NCI-H2227 treated with DMSO at 0.1 percent for 48 hours (cell line): ENCODE results near the gene TMEM260.
"Not testable (repeated sequence)": the region's sequence is repeated elsewhere in the genome, so short reads cannot be mapped to it uniquely, and the experiment has no call there.

Experiments used
- DNase-seq: peaks from one replicate; lab custom pipeline; 2025; lab: John Stamatoyannopoulos, UW

The TMEM260 gene

GRCh38 chr14:56676042-56676441, 96.4 kb downstream of the TMEM260 start:
- no peak for DNase-seq

DNA sequence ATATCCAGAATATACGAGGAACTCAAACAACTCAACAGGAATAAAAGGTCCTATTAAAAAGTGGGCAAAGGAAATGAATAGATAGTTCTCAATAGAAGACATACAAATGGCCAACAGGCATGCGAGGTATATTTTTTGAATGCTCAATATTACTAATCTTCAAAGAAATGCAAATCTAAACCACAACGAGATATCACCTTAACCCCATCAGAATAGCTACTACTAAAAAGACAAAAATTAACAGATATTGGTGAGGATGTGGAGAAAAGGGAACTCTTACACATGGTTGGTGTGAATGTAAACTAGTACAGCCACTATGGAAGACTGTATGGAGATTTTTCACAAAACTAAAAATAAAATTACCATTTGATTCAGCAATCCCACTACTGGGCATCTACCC, 99.2 kb downstream of the TMEM260 start:
- no peak for DNase-seq

- no peak for DNase-seq
Measured at GRCh38 chr14:56686416-56686815, 106.8 kb downstream of the TMEM260 start.

DNA sequence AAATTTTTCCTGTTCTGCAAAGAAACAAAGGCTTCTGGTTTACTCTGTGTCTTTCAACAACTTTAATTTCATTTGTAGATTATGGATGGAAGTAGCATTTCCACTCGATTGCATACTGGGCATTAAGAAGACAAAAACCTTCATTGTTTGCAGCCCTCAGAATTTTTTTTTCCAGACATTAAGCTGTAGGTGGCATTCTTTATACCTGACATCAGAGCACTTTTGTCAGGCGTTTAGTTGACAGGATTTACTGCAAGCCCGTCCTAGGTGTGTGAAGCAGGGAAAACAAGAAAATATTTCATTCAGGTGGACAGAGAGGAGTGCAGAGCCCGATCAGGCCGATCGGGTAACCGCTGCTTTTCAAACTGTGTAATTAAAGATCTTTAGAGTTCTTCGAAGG, 107.5 kb downstream of the TMEM260 start:
- no peak for DNase-seq

DNA sequence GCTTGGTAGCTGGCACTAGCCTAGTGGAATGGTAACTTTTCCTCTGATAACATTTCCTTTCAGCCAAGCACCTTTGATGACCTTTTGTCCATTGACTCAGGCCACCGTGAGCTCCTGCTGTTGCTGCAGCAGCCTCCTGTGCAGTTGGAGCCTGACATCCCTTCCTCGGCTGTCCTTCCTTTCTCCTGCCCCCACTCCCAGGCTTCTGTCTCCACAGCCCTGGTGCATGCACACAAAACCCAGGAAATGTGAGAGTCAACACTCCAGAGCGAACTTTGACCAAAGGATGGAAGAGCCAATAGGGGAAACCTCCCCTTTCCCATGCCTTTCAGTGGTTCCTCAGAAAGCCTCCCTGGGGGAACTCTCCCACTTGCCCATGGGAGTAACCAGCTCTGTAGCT, 115.0 kb downstream of the TMEM260 start:
- no peak for DNase-seq

GRCh38 chr14:56695216-56695615, 115.6 kb downstream of the TMEM260 start:
- not testable (repeated sequence) for DNase-seq
